H1 (cell line): Measurements from ENCODE around the gene RFLNA. TPM values are rescaled to one million over a fixed set of nuclear protein-coding genes. Genes with fewer than 3 reads are reported as not detected.

ENCODE experiments used
- ATF2 ChIP-seq: IDR thresholded peaks from 2 replicates; pipeline ENCODE4 v1.6.1; 2012; ENCODE audit warnings: low read length, inconsistent platforms
- SIX5 ChIP-seq: IDR thresholded peaks from 2 replicates; pipeline ENCODE4 v1.6.1; 2011; ENCODE audit warnings: mild to moderate bottlenecking, low read depth, low read length
- SP4 ChIP-seq: IDR thresholded peaks from 2 replicates; pipeline ENCODE4 v1.6.1; 2012; ENCODE audit warnings: low read length, inconsistent platforms
- TAF1 ChIP-seq: IDR thresholded peaks from 2 replicates; pipeline ENCODE4 v1.6.1; 2011; ENCODE audit warnings: mild to moderate bottlenecking, low read depth, low read length
- polyA plus RNA-seq, 7 experiments: library from polyadenylated mRNA; depleted of rRNA in 3 of 7; stranded (reverse) in 5 of 7; unstranded in 2 of 7; fragments of >200 nt in 5 of 7; fragments of 200-250 nt in 2 of 7; gene quantifications; 1 replicate in 5 of 7; 2 replicates in 1 of 7; 4 replicates in 1 of 7; pipeline versions ENCODE4 v1.2.1 to v1.2.3, GENCODE V29; 2011 to 2013; ENCODE audit warnings: missing spikeins in 2 of 7, mixed read lengths in 2 of 7
- total RNA-seq: library from RNA; stranded (reverse); fragmentation: NEBNext Ultra II Directional; extraction: Animal tissue kit (Norgen Biotek cat#: 25700); gene quantifications from 2 replicates; pipeline ENCODE4 v1.2.1, GENCODE V29; 2021

The RFLNA gene
- total and polyA plus RNA-seq, 2 of the 8 experiments (the other 6 are each of a cell fraction or from before 2014, with no cell fraction given): 6.4 to 6.6 TPM

- TF ChIP-seq ATF2: no peak
- TF ChIP-seq SIX5: no peak
- TF ChIP-seq SP4: no peak
- no peak for TF ChIP-seq TAF1
- TF ChIP-seq, all 59 proteins: peak for 0
These were observed 43.7 kb upstream of the RFLNA start (continued) for GRCh38 chr12:124251186-124251585.
